EH (cell line): ENCODE results near the gene NEK2.
"Not testable (repeated sequence)": the region's sequence is repeated elsewhere in the genome, so short reads cannot be mapped to it uniquely, and the experiment has no call there.

Experiments
- DNase-seq: peaks from one replicate; pipeline ENCODE4 v3.0.0-alpha.2; 2015; ENCODE audit warnings: low read depth

Gene NEK2

DNA sequence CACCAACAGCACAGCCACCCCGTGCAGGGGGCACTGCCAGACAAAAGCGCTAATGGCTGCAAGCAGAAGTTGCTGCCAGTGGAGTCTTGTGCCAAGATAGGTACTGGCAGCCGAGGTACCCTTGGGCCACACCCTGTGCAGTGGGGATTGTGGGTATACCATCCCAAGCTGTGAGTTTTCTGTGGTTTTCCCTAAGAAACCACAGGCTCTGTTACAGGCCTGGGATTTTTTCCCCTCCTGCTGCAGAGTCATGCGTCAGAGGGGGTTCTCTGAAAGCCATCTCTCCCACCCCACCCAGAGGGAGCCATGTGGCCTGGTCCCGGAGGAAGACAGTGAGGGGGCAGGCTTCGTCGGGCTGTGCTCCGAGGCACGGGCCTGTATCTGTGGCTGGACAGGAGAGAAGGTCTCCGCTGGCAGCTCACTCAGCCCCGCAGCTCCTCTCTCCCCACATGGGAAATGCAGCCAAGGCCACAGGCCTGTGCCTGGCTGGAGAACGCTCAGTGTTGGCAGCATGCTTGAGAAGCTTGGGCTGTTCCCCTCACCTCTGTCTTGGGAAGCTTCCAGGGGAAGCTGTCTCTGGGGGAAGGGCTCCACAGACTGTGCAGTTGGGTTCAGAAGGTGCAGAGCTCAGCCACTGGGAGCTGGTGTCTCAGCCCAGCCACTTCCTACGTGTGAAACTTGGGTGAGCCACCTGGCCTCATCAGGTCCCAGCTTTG is 42.5 kb downstream of the NEK2 start:
- DNase-seq: peak; percentile 88

DNA sequence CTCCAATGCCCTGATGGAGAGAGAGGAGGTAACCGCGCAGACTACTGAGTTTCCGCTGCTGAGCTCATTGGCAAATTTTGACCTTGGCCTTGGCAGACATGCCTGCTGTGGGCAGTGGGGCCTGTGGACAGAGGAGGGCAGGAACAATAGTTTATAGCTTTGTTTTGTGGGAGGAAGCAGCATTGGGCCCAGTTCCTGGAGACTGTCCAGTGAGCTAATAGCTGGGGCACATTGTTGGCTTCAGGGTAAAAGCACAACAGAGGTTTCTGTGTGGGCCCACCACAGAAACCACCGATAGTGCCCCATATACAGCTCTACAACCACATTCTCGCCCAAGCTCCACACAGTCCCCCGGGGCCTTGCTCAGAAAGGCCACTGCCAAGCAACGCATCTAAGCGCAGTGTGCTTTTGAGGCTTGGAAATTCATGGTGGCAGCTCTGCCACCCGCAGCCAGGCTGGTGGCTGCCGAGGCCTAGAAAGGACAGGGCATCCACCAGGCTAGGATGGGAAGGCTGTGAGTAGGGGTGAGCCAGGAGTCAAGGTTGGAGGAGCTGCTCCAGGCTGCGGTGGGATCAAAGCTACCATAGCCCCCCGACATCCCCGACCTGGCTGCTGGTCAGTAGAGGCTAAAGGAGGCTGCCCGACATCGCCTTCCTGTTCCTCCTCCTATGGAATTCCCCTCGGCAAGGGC is 43.2 kb downstream of the NEK2 start:
- peak; percentile 44 for DNase-seq

DNA sequence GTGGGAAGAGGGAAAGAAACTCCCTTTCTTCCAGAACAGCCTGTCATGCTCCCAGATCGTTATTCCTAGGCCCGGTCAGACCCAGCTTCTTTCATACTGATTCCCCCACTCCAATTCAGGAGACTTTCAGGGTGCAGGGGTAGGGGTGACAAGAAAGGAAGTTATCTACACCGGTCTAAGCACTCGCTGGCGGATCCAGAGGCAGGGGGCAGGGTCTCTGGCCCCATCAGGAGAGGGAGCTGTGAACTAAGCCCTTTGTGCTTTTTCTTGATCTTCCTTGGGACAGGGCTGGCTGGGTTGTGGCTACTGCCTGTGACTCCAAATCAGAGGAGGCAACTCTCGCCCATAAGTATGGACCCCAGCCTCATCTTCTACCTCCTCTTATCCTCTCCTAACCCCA is 44.3 kb downstream of the NEK2 start:
- DNase-seq: no peak

DNA sequence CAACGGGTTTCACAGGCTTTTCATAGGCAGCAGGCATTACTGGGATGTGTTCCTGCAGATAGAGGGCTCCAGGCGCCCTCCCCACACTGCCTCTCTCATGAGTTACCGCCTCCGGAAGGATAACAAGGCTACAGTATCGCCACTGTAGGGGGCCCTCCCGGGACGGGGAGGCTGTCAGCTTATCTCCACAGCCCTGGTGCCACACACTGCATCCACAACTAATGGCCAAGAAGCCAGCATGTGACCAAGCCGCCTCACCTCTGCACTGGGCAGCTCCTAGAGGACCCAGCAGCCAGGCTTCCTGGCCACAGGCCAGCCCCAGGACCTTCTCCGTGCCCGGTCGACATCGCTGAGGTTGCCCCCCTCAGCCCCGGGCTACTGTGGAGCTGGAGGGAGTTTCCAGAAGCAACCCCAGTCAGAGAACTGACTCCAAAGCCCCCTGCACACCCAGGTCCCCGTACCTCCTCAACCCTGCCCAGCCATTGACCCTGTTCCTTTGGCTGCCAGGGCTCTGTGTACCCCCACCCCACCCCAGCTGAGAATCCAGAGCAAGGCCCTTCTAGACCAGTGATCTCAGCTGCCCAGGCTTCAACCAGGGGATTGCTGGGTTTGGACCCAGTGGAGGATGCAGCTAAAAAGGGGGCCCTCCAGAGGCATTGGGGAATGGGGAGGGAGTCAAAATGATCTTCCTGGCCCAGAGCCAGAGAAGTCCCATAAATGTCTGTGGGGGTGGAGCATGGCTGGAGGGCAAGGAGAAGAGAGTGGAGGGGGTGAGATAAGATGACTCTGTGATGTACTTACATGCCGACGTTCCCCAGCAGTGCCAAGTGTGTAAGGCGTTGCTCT is 45.0 kb downstream of the NEK2 start:
- DNase-seq: peak; percentile 21

DNA sequence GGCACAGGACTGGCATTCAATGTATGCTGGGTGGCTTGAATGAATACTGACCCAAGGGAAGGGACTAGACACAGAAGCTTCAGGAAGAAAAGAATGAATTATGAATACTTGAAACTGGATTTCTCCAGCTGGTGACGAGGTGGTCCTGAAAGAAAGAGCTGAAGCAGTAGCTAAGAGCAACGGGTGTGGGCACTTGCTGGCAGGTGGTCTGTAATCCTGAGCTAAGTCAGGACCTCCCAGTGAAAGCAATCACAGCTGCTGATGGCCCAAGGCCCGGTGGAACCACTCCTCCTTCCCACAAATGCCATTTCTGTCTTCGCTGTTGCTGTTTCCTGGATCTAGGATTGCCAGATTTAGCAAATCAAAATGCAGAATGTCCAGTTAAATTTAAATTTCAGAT is 47.0 kb downstream of the NEK2 start:
- DNase-seq: no peak

DNA sequence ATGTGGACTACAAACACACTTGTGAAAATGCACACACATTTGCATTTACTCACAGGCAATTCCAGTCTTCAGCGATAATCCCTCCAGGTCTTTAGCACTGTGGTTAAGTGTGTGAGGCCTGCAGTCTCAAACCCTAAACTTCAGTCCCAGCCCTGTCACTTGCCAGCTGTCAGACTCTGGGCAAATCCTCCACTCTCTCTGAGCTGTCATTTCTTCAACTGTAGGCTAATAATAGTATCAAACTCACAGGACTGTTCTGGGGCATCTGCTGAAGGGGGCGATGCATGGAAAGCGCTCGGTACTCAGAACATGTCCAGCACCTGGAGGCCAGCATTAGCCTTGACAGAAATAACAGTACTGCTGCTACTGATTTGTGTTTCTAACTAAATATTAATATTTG is 48.2 kb downstream of the NEK2 start:
- no peak for DNase-seq

DNA sequence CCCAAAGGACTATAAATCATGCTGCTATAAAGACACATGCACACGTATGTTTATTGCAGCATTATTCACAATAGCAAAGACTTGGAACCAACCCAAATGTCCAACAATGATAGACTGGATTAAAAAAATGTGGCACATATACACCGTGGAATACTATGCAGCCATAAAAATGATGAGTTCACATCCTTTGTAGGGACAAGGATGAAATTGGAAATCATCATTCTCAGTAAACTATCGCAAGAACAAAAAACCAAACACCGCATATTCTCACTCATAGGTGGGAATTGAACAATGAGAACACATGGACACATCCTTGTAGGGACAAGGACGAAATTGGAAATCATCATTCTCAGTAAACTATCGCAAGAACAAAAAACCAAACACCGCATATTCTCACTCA is 49.6 kb downstream of the NEK2 start:
- DNase-seq: not testable (repeated sequence)

DNA sequence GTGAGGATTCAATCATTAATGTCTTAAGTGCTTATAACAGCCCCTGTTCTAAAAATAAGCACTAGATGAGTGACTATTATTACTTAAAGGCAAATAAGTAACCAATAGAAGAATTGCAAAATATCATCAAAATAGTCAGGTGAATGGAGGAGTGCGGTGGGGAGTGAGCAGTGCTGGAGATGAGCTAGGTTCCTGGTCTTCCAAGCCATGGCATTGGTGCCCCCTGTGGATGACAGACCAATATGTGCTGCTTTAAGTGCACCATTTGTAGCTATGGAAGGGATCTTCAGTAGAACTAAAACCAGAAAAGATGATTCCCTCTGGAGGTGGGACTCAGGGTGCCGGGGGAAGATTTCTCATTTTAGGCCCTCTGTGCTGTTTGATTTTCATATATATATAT is 50.4 kb downstream of the NEK2 start:
- DNase-seq: peak; percentile 63

DNA sequence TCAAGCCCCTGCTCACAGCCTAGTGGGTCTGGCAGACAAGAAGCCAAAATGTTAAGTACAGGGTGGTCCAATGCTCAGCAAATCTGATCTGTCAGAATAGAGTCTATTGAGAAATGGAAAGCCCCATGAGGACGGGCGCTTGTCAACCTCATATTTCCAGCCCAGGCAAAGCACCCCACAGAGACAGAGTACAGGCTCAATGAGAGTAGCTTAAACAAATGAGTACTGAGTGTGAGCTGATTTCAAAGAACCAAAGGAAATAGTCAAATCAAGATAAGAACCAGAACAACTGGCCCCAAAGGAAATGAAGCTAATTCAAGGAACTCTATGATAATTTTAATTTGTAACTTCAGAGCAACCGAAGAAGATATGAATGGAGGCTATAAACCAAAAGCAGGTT is 51.9 kb downstream of the NEK2 start:
- DNase-seq: no peak

DNA sequence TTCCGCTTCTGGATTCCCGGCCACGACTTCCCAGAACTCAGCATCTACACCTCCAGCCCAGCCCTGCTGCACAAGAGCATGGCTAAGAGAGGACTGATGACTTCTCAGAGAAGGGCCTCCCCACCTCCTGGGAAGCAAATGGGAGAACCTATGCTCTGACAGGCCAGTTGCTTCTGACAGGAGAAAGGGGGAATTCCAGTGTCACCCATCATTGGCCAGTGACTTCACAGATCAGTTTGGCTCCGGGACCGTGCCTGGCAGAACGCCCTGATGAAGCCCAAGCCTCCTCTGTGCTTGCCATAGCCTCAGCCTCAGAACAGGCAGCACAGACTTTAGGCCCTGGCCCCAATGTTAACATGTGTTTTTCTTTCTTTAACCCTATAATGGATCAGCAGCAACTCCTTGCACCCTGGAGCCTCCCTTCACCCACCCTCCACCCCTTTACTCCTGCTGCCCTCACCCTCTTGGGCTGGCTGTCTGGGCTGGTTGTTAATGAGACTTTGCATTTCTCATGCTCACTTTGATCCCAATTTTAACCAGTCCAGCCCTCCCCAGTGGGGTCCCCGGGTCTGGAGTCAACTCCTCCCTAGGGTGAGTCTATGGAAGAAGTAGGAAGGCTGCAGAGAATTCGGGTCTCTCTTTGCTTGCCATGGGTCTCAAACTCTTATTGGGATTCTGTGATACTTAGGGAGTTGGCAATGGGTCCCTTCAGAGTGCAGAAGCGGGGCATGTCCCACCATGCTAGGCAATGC is 53.8 kb downstream of the NEK2 start:
- DNase-seq: peak; percentile 30

DNA sequence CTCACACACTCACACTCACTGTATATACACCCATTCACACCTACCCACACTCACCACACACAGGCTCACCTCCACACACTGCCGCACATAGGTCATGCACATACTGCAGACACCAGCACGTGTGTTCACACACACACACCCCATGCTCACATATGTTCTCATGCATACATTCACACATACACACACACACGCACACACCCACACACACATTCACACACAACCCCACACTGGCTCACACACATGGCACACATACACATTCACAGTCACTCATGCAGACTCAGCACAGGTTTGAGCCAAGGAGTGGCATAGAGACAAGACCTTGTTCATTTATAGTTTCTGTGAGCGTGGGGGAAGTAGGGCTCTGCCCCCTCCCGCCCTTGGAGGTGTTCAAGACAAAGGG is 55.3 kb downstream of the NEK2 start:
- no peak for DNase-seq

DNA sequence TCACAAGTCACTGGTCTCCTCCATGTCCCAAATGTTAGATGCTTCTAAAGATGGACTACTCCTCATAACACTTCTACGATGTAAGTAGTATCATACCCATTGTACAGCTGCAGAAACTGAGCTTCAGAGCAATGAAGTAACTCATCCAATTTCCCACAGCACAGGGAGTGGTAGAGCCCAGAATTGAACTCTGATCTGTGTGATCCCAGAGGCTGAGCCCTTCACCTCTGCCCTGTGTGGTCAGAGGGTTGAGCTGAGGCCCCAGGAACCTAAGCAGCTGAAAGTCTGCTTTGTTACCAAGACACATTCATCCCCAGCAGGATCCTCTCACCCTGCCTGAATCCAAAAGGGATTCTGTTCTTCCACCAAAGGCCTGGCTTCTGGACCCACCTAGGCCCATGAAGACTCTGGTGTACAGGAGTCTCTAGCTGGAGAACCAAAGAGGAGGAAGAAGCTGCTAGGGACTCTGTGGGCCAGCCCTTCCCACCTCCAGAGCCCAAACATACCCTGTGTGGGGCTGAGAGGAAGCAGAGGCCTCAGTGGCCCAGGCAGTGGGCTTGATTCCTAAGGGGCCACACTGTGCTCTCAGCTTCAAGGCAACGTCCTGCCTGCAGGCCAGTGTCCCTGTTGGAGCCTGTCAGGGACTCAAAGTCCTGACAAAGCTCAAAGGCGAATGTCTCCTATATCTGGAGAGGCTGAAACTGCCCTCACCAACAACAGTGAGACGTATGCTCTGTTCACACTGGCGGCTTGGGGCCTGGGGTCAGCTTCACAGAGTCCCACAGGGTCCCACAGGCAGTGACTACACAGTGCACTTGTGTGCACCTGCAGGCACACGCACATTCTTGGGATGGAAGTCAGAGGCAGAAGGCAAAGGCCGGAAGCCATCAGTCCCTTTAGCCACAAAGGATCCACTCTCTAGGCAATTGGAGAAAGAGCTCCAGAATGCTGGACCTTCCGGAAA is 56.1 kb downstream of the NEK2 start:
- DNase-seq: no peak

DNA sequence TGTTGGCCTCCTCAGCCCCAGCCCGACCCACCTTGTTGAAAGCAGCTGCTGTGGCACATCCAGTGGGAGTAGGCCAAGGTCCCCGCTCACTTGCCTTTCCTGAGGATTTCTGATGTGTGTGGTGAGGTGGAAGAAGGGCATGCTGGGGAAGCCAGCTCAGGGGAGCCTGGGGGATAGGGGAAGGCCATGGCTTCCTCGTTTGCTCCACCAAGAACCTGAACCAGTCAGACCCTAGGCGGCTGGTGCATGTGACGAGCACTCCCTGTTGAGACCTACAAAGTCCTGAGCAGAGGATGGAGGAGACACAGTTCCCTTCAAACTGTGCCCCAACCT is 58.5 kb downstream of the NEK2 start:
- no peak for DNase-seq

DNA sequence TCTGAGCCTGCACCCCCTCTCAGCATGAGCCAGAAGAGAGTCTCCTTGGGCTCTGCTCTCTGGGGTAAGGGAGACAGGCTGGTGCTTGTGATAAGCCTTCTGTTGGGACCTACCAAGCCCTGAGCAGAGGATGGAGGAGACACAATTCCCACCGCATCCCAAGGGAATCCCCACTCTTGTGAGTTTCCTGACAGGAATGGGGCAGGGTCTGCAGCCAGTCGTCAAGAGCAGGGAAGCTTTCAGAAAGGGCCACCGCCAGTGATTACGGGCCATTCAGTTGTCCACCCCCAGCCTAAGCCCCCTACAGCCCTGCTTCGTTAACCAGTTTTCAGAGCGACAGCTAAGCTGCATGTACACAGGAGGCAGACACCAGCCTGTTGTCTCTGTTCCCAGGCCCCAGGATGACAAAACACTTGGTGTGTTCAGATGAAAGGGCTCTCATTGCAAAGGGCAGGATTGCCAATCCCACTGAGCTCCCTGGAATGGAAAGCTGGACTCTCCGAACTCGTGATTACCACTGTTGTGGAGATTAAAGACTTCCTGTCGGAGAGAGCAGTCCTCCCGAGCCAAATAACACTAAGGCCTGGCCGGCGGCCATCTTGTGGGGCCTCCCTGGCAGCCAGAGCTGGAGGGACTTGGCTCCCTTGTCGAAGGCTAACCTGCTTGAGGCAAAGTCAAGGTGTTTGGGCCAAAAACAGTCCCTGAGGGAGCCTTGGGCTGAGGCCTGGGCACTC is 59.0 kb downstream of the NEK2 start:
- no peak for DNase-seq

DNA sequence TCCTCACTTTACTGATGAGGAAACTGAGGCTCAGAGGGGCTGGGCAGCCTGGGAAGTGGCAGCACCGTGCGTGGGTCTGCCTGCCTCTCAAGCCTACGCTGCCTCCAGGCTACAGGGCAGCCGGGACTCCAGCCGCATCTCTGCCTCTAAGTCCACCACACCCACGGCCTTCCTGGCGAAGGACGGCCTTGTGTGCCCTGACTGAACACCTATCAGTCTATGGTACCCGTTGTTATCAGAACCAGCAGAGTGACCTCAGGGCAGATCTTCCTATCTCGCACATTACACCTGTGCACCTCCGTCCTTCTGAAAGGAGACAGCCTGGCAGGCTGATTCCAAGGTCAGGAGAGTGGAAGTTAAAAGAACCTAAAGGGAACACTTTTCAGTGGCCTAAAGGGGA is 60.8 kb downstream of the NEK2 start:
- DNase-seq: no peak

DNA sequence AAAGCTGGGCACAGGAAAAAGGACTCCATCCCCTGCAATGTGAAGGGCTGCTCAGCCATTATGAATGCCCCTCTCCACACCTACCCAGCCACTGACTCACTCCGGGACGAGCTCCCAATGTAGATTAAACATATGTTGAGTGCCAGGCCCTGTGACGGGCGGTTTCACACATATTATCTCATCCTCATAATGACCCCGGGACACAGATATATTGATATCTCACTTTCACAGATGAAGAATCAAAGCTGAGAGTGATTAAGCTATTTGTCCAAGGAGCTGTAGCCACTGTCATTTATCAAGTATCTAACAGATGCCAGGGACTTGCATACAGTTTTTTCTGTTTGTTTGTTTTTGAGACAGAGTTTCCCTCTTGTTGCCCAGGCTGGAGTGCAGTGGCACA is 61.5 kb downstream of the NEK2 start:
- no peak for DNase-seq

DNA sequence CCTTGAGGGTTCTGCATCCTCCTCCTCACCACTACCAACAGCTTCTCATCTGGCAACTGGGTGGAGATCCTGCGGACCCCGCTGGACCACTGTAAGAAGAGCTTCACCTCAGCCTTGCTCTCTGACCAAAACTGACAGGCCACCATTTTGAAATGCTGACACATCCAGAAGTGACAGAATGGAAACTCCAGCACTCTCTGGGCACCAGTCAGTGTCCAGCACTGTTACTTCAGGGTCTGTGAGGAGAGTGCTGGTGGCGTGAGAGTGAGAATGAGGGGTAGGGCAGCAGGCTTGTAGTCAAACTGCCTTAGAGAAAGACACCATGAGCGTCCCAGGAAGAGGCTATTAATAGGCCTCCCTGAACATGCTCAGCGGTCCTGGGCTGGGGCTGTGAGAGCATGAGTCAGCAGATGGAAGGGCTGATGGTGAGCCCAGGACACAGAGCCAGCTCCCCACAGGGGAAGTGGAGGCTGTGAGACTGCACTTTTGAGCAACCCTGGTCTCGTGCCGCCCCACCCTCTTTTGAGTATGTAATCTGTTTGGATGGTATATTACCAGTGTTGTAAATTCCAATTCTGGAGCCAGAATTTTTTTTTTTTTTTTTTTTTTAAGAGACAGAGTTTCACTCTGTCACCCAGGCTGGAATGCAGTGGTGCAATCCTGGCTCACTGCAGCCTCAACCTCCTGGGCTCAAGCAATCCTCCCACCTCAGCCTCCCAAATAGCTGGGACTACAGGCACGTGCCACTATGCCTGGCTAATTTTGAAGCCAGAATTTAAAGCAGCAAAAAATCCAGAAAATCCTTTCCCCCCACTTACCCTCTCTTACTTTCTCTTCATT is 62.1 kb downstream of the NEK2 start:
- DNase-seq: peak; percentile 99

DNA sequence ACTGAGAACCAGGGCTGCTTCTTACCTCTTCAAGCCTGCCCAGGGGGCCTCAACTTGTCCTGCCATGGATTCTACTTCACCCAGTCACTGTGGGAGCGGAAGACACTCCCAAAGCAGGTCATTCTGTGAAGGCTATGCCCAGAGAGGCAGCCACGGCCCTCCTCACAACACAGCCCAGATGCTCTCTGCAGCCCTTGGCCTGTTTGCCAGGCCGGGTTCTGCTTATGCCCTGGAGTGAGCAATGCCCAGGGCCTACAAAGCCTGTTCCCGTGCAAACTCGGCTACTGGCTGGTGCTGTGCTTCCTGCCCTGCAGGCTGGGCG is 62.7 kb downstream of the NEK2 start:
- no peak for DNase-seq
